Natural killer cell (primary cell): ENCODE data around the gene KIF19. TPM values are rescaled to one million over a fixed set of nuclear protein-coding genes. Genes with fewer than 3 reads are reported as not detected.

ENCODE experiments used
- ATAC-seq, 3 donors: fragments of 150-1000 bp in 2 of 3; fragments of 200-7000 bp in 1 of 3; cut with Tn5 transposase; 1 replicate in 1 of 3; 2 replicates in 2 of 3; pipeline ENCODE4 v1.10.0; 2021; ENCODE audit warnings: mild to moderate bottlenecking in 2 of 3, moderate library complexity in 2 of 3
- DNase-seq, 2 donors: peaks; one replicate each; pipeline versions ENCODE4 v3.0.0 to v3.0.0-alpha.2; 2013 to 2021; ENCODE audit warnings: mixed read lengths in 1 of 2
- H3K27ac ChIP-seq: one replicate; pipeline ENCODE4 v1.5.1; 2013; ENCODE audit warnings: mild to moderate bottlenecking, low read length
- H3K27me3 ChIP-seq: one replicate; pipeline ENCODE4 v1.6.1; 2013; ENCODE audit warnings: low read length; ENCODE audit not compliant: control insufficient read depth, insufficient read depth
- H3K36me3 ChIP-seq: one replicate; pipeline ENCODE4 v1.6.1; 2013; ENCODE audit warnings: low read length; ENCODE audit not compliant: control insufficient read depth, insufficient read depth
- H3K4me1 ChIP-seq: one replicate; pipeline ENCODE4 v1.6.1; 2013; ENCODE audit warnings: low read length; ENCODE audit not compliant: control insufficient read depth, insufficient read depth
- H3K4me3 ChIP-seq: one replicate; pipeline ENCODE4 v1.5.1; 2013; ENCODE audit warnings: low read length
- H3K9me3 ChIP-seq: one replicate; pipeline ENCODE4 v1.6.1; 2013; ENCODE audit warnings: low read length; ENCODE audit not compliant: control insufficient read depth, insufficient read depth
- H3K27ac Mint-ChIP-seq, 2 donors: one replicate each; pipeline ENCODE4 v1.8.0; 2022; ENCODE audit warnings: mild to moderate bottlenecking in 2 of 2, mixed read lengths in 2 of 2, moderate library complexity in 1 of 2
- H3K27me3 Mint-ChIP-seq, 2 donors: one replicate each; pipeline ENCODE4 v1.8.0; 2022; ENCODE audit warnings: low read depth in 2 of 2, mixed read lengths in 2 of 2
- H3K36me3 Mint-ChIP-seq: one replicate; pipeline ENCODE4 v1.8.0; 2022; ENCODE audit warnings: mixed read lengths
- H3K4me1 Mint-ChIP-seq, 2 donors: one replicate each; pipeline ENCODE4 v1.8.0; 2022; ENCODE audit warnings: mixed read lengths in 2 of 2
- H3K4me3 Mint-ChIP-seq: one replicate; pipeline ENCODE4 v1.8.0; 2022; ENCODE audit warnings: mild to moderate bottlenecking, moderate library complexity, mixed read lengths
- H3K9me3 Mint-ChIP-seq, 2 donors: one replicate each; pipeline ENCODE4 v1.8.0; 2022; ENCODE audit warnings: mixed read lengths in 2 of 2
- CTCF ChIP-seq: fragments of 200-600 bp; IDR thresholded peaks from one replicate; pipeline ENCODE4 v1.8.0; 2022; ENCODE audit warnings: antibody characterized with exemption
- WGBS: methylation state at CpG from one replicate; pipeline ENCODE4 v1.1.7; 2013; ENCODE audit warnings: missing lambda C conversion rate; ENCODE audit not compliant: insufficient coverage; 5-methylcytosine and 5-hydroxymethylcytosine counted together
- intact Hi-C: fragments of 100-400 bp; cut with micrococcal nuclease; formaldehyde crosslinking; loops from one replicate; pipeline ENCODE4 v1.14.2; 2022
- total RNA-seq, 4 donors: library from RNA; stranded (reverse); fragments of 120-200 nt in 1 of 4; gene quantifications; one replicate each; pipeline versions ENCODE4 v1.2.3 to v1.2.4, GENCODE V29; 2013 to 2022

Gene KIF19
- total RNA-seq, 3 donors from 2014 or later (not counting 1 experiment from before 2014, with no cell fraction given), result 1.7 to 7.1 (median 6.1) TPM

DNA sequence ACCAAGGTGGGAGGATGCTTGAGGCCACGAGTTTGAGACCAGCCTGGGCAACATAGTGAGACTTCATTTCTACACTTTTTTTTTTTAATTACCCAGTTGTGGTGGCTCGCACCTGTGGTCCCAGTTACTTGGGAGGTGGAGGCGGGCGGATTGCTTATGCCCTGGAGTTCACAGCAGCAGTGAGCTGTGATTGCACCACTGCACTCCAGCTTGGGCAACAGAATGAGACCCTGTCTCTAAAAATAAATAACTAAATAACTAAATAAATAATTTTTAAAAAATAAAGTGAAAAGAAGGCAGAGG, 42.7 kb upstream of the KIF19 start:
- 53% methylated on average over 4 of the region's 4 CpGs for WGBS
- H3K36me3 Mint-ChIP-seq, result no peaks in the 10 kb centered on the region
- H3K27me3 Mint-ChIP-seq, result no peaks in the 10 kb centered on the region
- peak overlapping the region; percentile 73 for H3K4me3 Mint-ChIP-seq
- Histone ChIP-seq H3K27me3 (no peaks in the 10 kb centered on the region), H3K9me3 (no peaks in the 10 kb centered on the region), H3K4me3 (no peak overlapping the region), H3K27ac (no peak overlapping the region), H3K36me3 (no peaks in the 10 kb centered on the region), H3K4me1 (peaks cover 55% of the 10 kb centered on the region)
- intact Hi-C loops, result loop anchor here (5.0 kb wide), 1 partner anchor 71 kb away; the partner anchor contains the start of gene TTYH2
- TF ChIP-seq CTCF, result no peak
- peaks cover 30 to 33% of the 10 kb centered on the region in 2 donors for H3K4me1 Mint-ChIP-seq
- peak overlapping the region; percentile 88 to 94 for H3K27ac Mint-ChIP-seq
- no peaks in the 10 kb centered on the region for H3K9me3 Mint-ChIP-seq
- DNase-seq (no peak), ATAC-seq (no peak)

GRCh38 chr17:74287031-74287602, 38.9 kb upstream of the KIF19 start:
- H3K9me3 Mint-ChIP-seq, result no peaks in the 10 kb centered on the region
- H3K36me3 ChIP-seq, result no peaks in the 10 kb centered on the region
- H3K27ac ChIP-seq, result no peak overlapping the region
- ATAC-seq, result no peak
- H3K27me3 Mint-ChIP-seq, result no peaks in the 10 kb centered on the region
- H3K4me1 ChIP-seq, result peaks cover 29% of the 10 kb centered on the region
- intact Hi-C loops, result no loop called here
- H3K27me3 ChIP-seq, result no peaks in the 10 kb centered on the region
- H3K4me3 Mint-ChIP-seq, result no peak overlapping the region
- H3K9me3 ChIP-seq, result no peaks in the 10 kb centered on the region
- no peak overlapping the region for H3K27ac Mint-ChIP-seq
- no peak for TF ChIP-seq CTCF
- H3K4me3 ChIP-seq, result no peak overlapping the region
- no peak for DNase-seq
- H3K36me3 Mint-ChIP-seq, result no peaks in the 10 kb centered on the region
- WGBS, result 90% methylated on average over 14 of the region's 14 CpGs
- peaks cover 20 to 26% of the 10 kb centered on the region in 2 donors for H3K4me1 Mint-ChIP-seq

DNA sequence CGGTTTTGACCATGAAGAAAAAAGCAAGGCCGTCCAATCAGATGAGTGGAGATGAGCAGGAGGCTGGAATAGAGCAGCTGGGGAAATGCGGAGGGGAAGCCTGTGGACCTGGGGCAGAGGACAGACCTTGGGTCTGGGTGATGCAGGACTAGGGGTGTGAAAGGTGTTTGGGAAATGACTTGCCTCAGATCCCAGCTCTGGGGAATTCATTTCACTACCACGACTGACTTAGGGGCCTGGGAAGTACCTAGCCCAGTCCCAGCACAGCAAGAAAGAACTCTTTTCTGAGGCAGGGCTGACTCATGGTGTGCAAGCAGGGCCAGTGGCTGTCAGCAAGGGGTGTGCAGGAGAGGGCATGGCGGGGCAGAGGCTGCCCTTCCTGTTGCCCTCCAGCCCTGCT, 37.2 kb upstream of the KIF19 start:
- H3K4me3 Mint-ChIP-seq, result no peak overlapping the region

More for the DNA sequence above, 37.2 kb upstream of the KIF19 start:
- Mint-ChIP-seq H3K27ac (peak overlapping the region in 1 of 2 donors; percentile 68), H3K27me3 (no peaks in the 10 kb centered on the region), H3K9me3 (no peaks in the 10 kb centered on the region), H3K4me1 (peaks cover 11 to 14% of the 10 kb centered on the region in 2 donors), H3K36me3 (no peaks in the 10 kb centered on the region)
- DNase-seq (no peak), ATAC-seq (no peak)
- H3K4me1 ChIP-seq, result peaks cover 12% of the 10 kb centered on the region
- H3K9me3 ChIP-seq, result no peaks in the 10 kb centered on the region
- no peak for TF ChIP-seq CTCF
- H3K36me3 ChIP-seq, result no peaks in the 10 kb centered on the region
- H3K27me3 ChIP-seq, result no peaks in the 10 kb centered on the region
- no peak overlapping the region for H3K27ac ChIP-seq
- intact Hi-C loops, result no loop called here
- H3K4me3 ChIP-seq, result no peak overlapping the region
- 79% methylated on average over 5 of the region's 5 CpGs for WGBS
